Measurements from ENCODE around the gene STPG4.
A peak's percentile ranks its signal among the peaks of the same experiment; 100 is the strongest.
"Not testable (repeated sequence)": the region's sequence is repeated elsewhere in the genome, so short reads cannot be mapped to it uniquely, and the experiment has no call there.

STPG4 gene

GRCh38 chr2:47155091-47155876, at the start of gene STPG4:
TSS of gene STPG4 (minus strand) at chr2:47155308. CDS start at chr2:47155251, 57 bp downstream.
- DNase-seq = no peak

GRCh38 chr2:47204691-47205090, 49.6 kb upstream of the STPG4 start:
- DNase-seq = no peak

GRCh38 chr2:47203995-47204394, 48.9 kb upstream of the STPG4 start:
- no peak for DNase-seq

- DNase-seq = no peak
Observed at GRCh38 chr2:47201224-47201623, 46.1 kb upstream of the STPG4 start.

GRCh38 chr2:47198985-47199451, 43.9 kb upstream of the STPG4 start:
- DNase-seq = no peak

GRCh38 chr2:47196499-47196898, 41.4 kb upstream of the STPG4 start:
- DNase-seq = no peak

GRCh38 chr2:47196046-47196445, 40.9 kb upstream of the STPG4 start:
- no peak for DNase-seq

- no peak for DNase-seq
Observed at GRCh38 chr2:47195148-47195547, 40.0 kb upstream of the STPG4 start.

- no peak for DNase-seq
Observed at GRCh38 chr2:47194410-47194809, 39.3 kb upstream of the STPG4 start.

GRCh38 chr2:47193607-47194006, 38.5 kb upstream of the STPG4 start:
- DNase-seq = peak in 23 of 58 donors; percentile 5 to 39 (median 24)

- DNase-seq = no peak
Observed at GRCh38 chr2:47190188-47190881, 35.2 kb upstream of the STPG4 start.

GRCh38 chr2:47189635-47190034, 34.5 kb upstream of the STPG4 start:
- DNase-seq = no peak

- DNase-seq = no peak
Observed at GRCh38 chr2:47187069-47187468, 32.0 kb upstream of the STPG4 start.

GRCh38 chr2:47186351-47186750, 31.2 kb upstream of the STPG4 start:
- DNase-seq = no peak

- not testable (repeated sequence) for DNase-seq
Observed at GRCh38 chr2:47185098-47185497, 30.0 kb upstream of the STPG4 start.

- no peak for DNase-seq
Observed at GRCh38 chr2:47181176-47181575, 26.1 kb upstream of the STPG4 start.

- DNase-seq = no peak
Observed at GRCh38 chr2:47180531-47180930, 25.4 kb upstream of the STPG4 start.

GRCh38 chr2:47179388-47179787, 24.3 kb upstream of the STPG4 start:
- no peak for DNase-seq

- DNase-seq = no peak
Observed at GRCh38 chr2:47178341-47178740, 23.2 kb upstream of the STPG4 start.

GRCh38 chr2:47177043-47177565, 22.0 kb upstream of the STPG4 start:
- no peak for DNase-seq

GRCh38 chr2:47174733-47175361, 19.7 kb upstream of the STPG4 start:
- DNase-seq = peak in 3 of 58 donors; percentile 6 to 24 (median 23)

Measured in anterior cingulate cortex (tissue), 58 donors.